A673 (cell line): ENCODE measurements around the gene RAD54L2. TPM values are rescaled to one million over a fixed set of nuclear protein-coding genes. Genes with fewer than 3 reads are reported as not detected.

Source experiments
- BruUV-seq: library from RNA; stranded (reverse); fragments of 400-500 nt; replicated peaks from 2 replicates; lab custom pipeline; 2021; lab: Mats Ljungman, UMichigan
- CTCF ChIA-PET: fragments of 300-600 bp; sonication (Branson Sonifier 250); formaldehyde crosslinking; loops from one replicate; lab custom pipeline; 2022; ENCODE audit warnings: antibody characterized with exemption; lab: Charles Lee
- POLR2A ChIA-PET: fragments of 300-600 bp; sonication (Branson Sonifier 250); formaldehyde crosslinking; loops from one replicate; lab custom pipeline; 2022; ENCODE audit warnings: antibody characterized with exemption; ENCODE audit not compliant: low non-redundant PET; lab: Charles Lee
- DNase-seq: peaks from one replicate; pipeline ENCODE4 v3.0.0-alpha.2; 2015; ENCODE audit warnings: low spot score
- H3K27ac ChIP-seq: fragments of 200-600 bp; sonication (generic); 2 replicates; pipeline ENCODE4 v1.5.1; 2016; ENCODE audit warnings: mixed run types, low read depth, mild to moderate bottlenecking, mixed read lengths, antibody characterized with exemption, low read length; ENCODE audit not compliant: poor library complexity, severe bottlenecking
- H3K27me3 ChIP-seq: fragments of 200-600 bp; sonication (generic); replicated peaks from 2 replicates; pipeline ENCODE4 v1.6.1; 2017; ENCODE audit warnings: mixed run types, low read depth, mild to moderate bottlenecking, mixed read lengths, antibody characterized with exemption, low read length; ENCODE audit not compliant: insufficient read depth, poor library complexity
- H3K36me3 ChIP-seq: fragments of 200-600 bp; sonication (generic); 2 replicates; pipeline ENCODE4 v1.6.1; 2016; ENCODE audit warnings: mixed run types, mild to moderate bottlenecking, mixed read lengths, antibody characterized with exemption, low read length; ENCODE audit not compliant: insufficient read depth, poor library complexity, severe bottlenecking
- H3K4me1 ChIP-seq: fragments of 200-600 bp; sonication (generic); 2 replicates; pipeline ENCODE4 v1.6.1; 2017; ENCODE audit warnings: mixed run types, mild to moderate bottlenecking, mixed read lengths, antibody characterized with exemption, low read length; ENCODE audit not compliant: insufficient read depth, poor library complexity, severe bottlenecking
- H3K4me3 ChIP-seq: fragments of 200-600 bp; sonication (generic); 2 replicates; pipeline ENCODE4 v1.5.1; 2016; ENCODE audit warnings: low read depth, mixed run types, mild to moderate bottlenecking, mixed read lengths, low read length; ENCODE audit not compliant: poor library complexity, severe bottlenecking
- H3K9me3 ChIP-seq: fragments of 200-600 bp; sonication (generic); 2 replicates; pipeline ENCODE4 v1.6.1; 2016; ENCODE audit warnings: mixed run types, low read depth, mild to moderate bottlenecking, mixed read lengths, antibody characterized with exemption, low read length; ENCODE audit not compliant: poor library complexity, severe bottlenecking
- CTCF ChIP-seq: fragments of 300-800, 200-600 bp; sonication (generic); conservative IDR thresholded peaks from 2 replicates; pipeline ENCODE4 v1.5.1; 2017; ENCODE audit warnings: low read depth, mild to moderate bottlenecking, antibody characterized with exemption, low read length, moderate library complexity, mixed read lengths
- EZH2 ChIP-seq: fragments of 200-600 bp; sonication (generic); IDR thresholded peaks from 2 replicates; pipeline ENCODE4 v1.6.1; 2017; ENCODE audit warnings: borderline replicate concordance, low read depth, mild to moderate bottlenecking, mixed read lengths, antibody characterized with exemption, low read length; ENCODE audit not compliant: poor library complexity, severe bottlenecking
- intact Hi-C: fragments of 100-400 bp; cut with micrococcal nuclease; formaldehyde crosslinking; loops from one replicate; pipeline ENCODE4 v1.10.0; 2022; ENCODE audit not compliant: unreplicated experiment
- total RNA-seq: library from RNA; stranded (reverse); gene quantifications from 2 replicates; pipeline ENCODE4 v1.2.3, GENCODE V29; 2021

RAD54L2 gene
- total RNA-seq, 1 experiment from 2014 or later, result 22.0 TPM

- POLR2A ChIA-PET, result no interaction called here
- H3K36me3 ChIP-seq, result no peaks in the 10 kb centered on the region
- no peaks in the 10 kb centered on the region for H3K27me3 ChIP-seq
- BruUV-seq, result no TSS peak
- intact Hi-C loops, result loop anchor here (1.0 to 10.0 kb wide), 4 partner anchors 137 to 293 kb away; no protein-coding TSS in a partner anchor
- H3K9me3 ChIP-seq, result no peaks in the 10 kb centered on the region
- DNase-seq, result peak; percentile 62
- TF ChIP-seq EZH2 (no peak), CTCF (peak; percentile 71)
- no peak overlapping the region for H3K27ac ChIP-seq
- H3K4me1 ChIP-seq, result no peaks in the 10 kb centered on the region
- no peak overlapping the region for H3K4me3 ChIP-seq
- CTCF ChIA-PET, result interaction anchor here (0.6 to 3.2 kb wide), 3 partner anchors 168 to 180 kb away, joined by 3 to 22 read pairs (median 12); no protein-coding TSS in a partner anchor
These were observed 36.5 kb upstream of the RAD54L2 start for GRCh38 chr3:51501833-51502561.

- CTCF ChIA-PET, result interaction anchor here (2.1 to 3.2 kb wide), 2 partner anchors 167 to 179 kb away, joined by 12 to 22 read pairs; no protein-coding TSS in a partner anchor
- Histone ChIP-seq H3K36me3 (no peaks in the 10 kb centered on the region), H3K27me3 (no peaks in the 10 kb centered on the region), H3K9me3 (no peaks in the 10 kb centered on the region), H3K4me1 (no peaks in the 10 kb centered on the region), H3K27ac (no peak overlapping the region), H3K4me3 (no peak overlapping the region)
- TF ChIP-seq EZH2 (no peak), CTCF (no peak)
- no peak for DNase-seq
- BruUV-seq, result no TSS peak
- POLR2A ChIA-PET, result no interaction called here
- intact Hi-C loops, result loop anchor here (1.0 to 10.0 kb wide), 3 partner anchors 167 to 292 kb away; no protein-coding TSS in a partner anchor
These were observed 36.0 kb upstream of the RAD54L2 start for GRCh38 chr3:51502562-51502910.

- intact Hi-C loops, result loop anchor here (10.0 kb wide), 1 partner anchor 292 kb away; no protein-coding TSS in a partner anchor
- Histone ChIP-seq H3K27ac (no peak overlapping the region), H3K27me3 (no peaks in the 10 kb centered on the region), H3K4me1 (no peaks in the 10 kb centered on the region), H3K36me3 (no peaks in the 10 kb centered on the region), H3K9me3 (no peaks in the 10 kb centered on the region), H3K4me3 (no peak overlapping the region)
- ChIA-PET CTCF (interaction anchor here (2.1 to 3.2 kb wide), 2 partner anchors 167 to 179 kb away, joined by 12 to 22 read pairs; no protein-coding TSS in a partner anchor), POLR2A (interaction anchor here (0.6 kb wide), 1 partner anchor 117 kb away, joined by 3 read pairs; no protein-coding TSS in a partner anchor)
- no peak for DNase-seq
- BruUV-seq, result no TSS peak
- no peak for TF ChIP-seq CTCF
- no peak for TF ChIP-seq EZH2
These were observed 35.5 kb upstream of the RAD54L2 start for GRCh38 chr3:51503007-51503406.
